Panc1 (cell line): ENCODE results near the gene ALDOA. TPM values are rescaled to one million over a fixed set of nuclear protein-coding genes. Genes with fewer than 3 reads are reported as not detected.
"Not testable (repeated sequence)": the region's sequence is repeated elsewhere in the genome, so short reads cannot be mapped to it uniquely, and the experiment has no call there.

Source experiments
- ATAC-seq: fragments of 200-7000 bp; cut with Tn5 transposase; 2 replicates; pipeline ENCODE4 v1.9.1; 2020; ENCODE audit warnings: mild to moderate bottlenecking, moderate library complexity
- BruUV-seq: library from RNA; stranded (reverse); fragments of 400-500 nt; replicated peaks from 2 replicates; lab custom pipeline; 2021; lab: Mats Ljungman, UMichigan
- CTCF ChIA-PET: fragments of 300-600 bp; sonication (Branson Sonifier 250); formaldehyde crosslinking; loops from one replicate; lab custom pipeline; 2022; ENCODE audit warnings: antibody characterized with exemption; lab: Charles Lee
- POLR2A ChIA-PET: fragments of 300-600 bp; sonication (Branson Sonifier 250); formaldehyde crosslinking; loops from one replicate; lab custom pipeline; 2022; ENCODE audit warnings: antibody characterized with exemption; lab: Charles Lee
- DNase-seq: peaks from one replicate; pipeline ENCODE4 v3.0.0-alpha.2; 2010; ENCODE audit warnings: low read depth, low spot score
- H3K27ac ChIP-seq: 2 replicates; pipeline ENCODE4 v1.5.1; 2011; ENCODE audit warnings: mild to moderate bottlenecking, low read length, inconsistent platforms
- H3K27me3 ChIP-seq: fragments of 200-500 bp; sonication (Bioruptor generic); 2 replicates; pipeline ENCODE4 v1.6.0; 2014; ENCODE audit warnings: low read length, inconsistent platforms; ENCODE audit not compliant: control insufficient read depth, insufficient read depth
- H3K36me3 ChIP-seq: fragments of 200-500 bp; sonication (Bioruptor generic); 2 replicates; pipeline ENCODE4 v1.5.1; 2014; ENCODE audit warnings: inconsistent platforms, mild to moderate bottlenecking, low read length, moderate library complexity; ENCODE audit not compliant: control insufficient read depth, insufficient read depth
- H3K4me1 ChIP-seq: 2 replicates; pipeline ENCODE4 v1.5.1; 2011; ENCODE audit warnings: inconsistent platforms, mild to moderate bottlenecking, low read length, moderate library complexity; ENCODE audit not compliant: control insufficient read depth, insufficient read depth
- H3K4me3 ChIP-seq, 2 experiments: 2 replicates each; pipeline ENCODE4 v1.5.1; 2011 to 2012; ENCODE audit warnings: low read depth in 2 of 2, low read length in 2 of 2, mild to moderate bottlenecking in 2 of 2, inconsistent platforms in 1 of 2, moderate library complexity in 1 of 2
- H3K9me3 ChIP-seq: fragments of 200-500 bp; sonication (Bioruptor generic); 2 replicates; pipeline ENCODE4 v1.5.1; 2014; ENCODE audit warnings: low read depth, mild to moderate bottlenecking, inconsistent platforms, low read length, moderate library complexity; ENCODE audit not compliant: control insufficient read depth, insufficient read depth
- POLR2AphosphoS5 ChIP-seq: IDR thresholded peaks from 2 replicates; pipeline ENCODE4 v1.6.1; 2012; ENCODE audit warnings: mild to moderate bottlenecking, low read depth, low read length, moderate library complexity
- SIN3A ChIP-seq: IDR thresholded peaks from 2 replicates; pipeline ENCODE4 v1.6.1; 2012; ENCODE audit warnings: low read depth, mild to moderate bottlenecking, low read length, moderate library complexity, borderline replicate concordance; ENCODE audit not compliant: insufficient read depth
- TCF7L2 ChIP-seq: IDR thresholded peaks from 2 replicates; pipeline ENCODE4 v1.6.1; 2011; ENCODE audit warnings: mild to moderate bottlenecking, low read depth, low read length, inconsistent platforms
- in situ Hi-C: cut with HindIII; loops from 2 replicates; pipeline ENCODE4 v1.10.0; 2016; ENCODE audit warnings: low sequenced_read_pairs, low pct_unique_long_range_greater_than_20kb
- intact Hi-C: fragments of 100-400 bp; cut with micrococcal nuclease; formaldehyde crosslinking; loops from one replicate; pipeline ENCODE4 v1.10.0; 2022; ENCODE audit not compliant: unreplicated experiment
- total RNA-seq: library from RNA; stranded (reverse); gene quantifications from one replicate; pipeline ENCODE4 v1.2.1, GENCODE V29; 2021; ENCODE audit not compliant: unreplicated experiment
- TF ChIP-seq, protein P1 (sequence below): fragments of 450-650 bp; IDR thresholded peaks from 2 replicates; pipeline ENCODE4 v1.5.1; 2017; ENCODE audit warnings: mild to moderate bottlenecking
- TF ChIP-seq, protein P2 (sequence below), 2 experiments: IDR thresholded peaks; 2 replicates each; pipeline ENCODE4 v1.6.1; 2011 to 2012; ENCODE audit warnings: low read depth in 2 of 2, control low read depth in 1 of 2, low read length in 1 of 2, mild to moderate bottlenecking in 1 of 2, moderate library complexity in 1 of 2; ENCODE audit not compliant: insufficient read depth in 1 of 2

The ALDOA gene
- total RNA-seq, 1 experiment from 2014 or later = 2,516 TPM

DNA sequence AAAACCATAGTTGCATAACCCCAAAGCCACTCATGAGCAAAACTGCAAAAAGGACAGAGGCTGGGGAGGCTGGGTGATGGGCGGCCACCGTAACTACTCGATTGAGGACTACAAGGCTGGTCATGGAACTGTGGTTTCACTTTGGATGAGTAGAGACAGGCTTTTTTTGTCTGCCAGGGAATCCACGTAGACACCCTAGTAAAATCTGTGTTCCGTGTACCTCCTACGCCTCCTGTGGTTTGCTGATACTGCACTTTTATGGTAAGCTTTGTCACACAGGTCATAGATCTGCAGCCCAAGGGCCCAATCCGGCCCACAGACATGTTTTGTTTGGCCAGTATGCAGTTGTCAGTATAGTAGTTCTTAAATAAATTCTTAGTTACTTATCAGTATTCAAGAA, 32.3 kb upstream of the ALDOA start:
- no peaks in the 10 kb centered on the region for H3K36me3 ChIP-seq
- no peak overlapping the region for H3K27ac ChIP-seq
- H3K4me1 ChIP-seq = peaks cover 9% of the 10 kb centered on the region
- H3K27me3 ChIP-seq = no peaks in the 10 kb centered on the region
- in situ Hi-C loops (no loop called here), intact Hi-C loops (no loop called here)
- no peak for ATAC-seq
- TF ChIP-seq POLR2AphosphoS5 = no peak
- TF ChIP-seq, protein P1, sequence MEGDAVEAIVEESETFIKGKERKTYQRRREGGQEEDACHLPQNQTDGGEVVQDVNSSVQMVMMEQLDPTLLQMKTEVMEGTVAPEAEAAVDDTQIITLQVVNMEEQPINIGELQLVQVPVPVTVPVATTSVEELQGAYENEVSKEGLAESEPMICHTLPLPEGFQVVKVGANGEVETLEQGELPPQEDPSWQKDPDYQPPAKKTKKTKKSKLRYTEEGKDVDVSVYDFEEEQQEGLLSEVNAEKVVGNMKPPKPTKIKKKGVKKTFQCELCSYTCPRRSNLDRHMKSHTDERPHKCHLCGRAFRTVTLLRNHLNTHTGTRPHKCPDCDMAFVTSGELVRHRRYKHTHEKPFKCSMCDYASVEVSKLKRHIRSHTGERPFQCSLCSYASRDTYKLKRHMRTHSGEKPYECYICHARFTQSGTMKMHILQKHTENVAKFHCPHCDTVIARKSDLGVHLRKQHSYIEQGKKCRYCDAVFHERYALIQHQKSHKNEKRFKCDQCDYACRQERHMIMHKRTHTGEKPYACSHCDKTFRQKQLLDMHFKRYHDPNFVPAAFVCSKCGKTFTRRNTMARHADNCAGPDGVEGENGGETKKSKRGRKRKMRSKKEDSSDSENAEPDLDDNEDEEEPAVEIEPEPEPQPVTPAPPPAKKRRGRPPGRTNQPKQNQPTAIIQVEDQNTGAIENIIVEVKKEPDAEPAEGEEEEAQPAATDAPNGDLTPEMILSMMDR = no peak
- no peak for TF ChIP-seq TCF7L2
- TF ChIP-seq SIN3A = no peak
- TF ChIP-seq, protein P2, sequence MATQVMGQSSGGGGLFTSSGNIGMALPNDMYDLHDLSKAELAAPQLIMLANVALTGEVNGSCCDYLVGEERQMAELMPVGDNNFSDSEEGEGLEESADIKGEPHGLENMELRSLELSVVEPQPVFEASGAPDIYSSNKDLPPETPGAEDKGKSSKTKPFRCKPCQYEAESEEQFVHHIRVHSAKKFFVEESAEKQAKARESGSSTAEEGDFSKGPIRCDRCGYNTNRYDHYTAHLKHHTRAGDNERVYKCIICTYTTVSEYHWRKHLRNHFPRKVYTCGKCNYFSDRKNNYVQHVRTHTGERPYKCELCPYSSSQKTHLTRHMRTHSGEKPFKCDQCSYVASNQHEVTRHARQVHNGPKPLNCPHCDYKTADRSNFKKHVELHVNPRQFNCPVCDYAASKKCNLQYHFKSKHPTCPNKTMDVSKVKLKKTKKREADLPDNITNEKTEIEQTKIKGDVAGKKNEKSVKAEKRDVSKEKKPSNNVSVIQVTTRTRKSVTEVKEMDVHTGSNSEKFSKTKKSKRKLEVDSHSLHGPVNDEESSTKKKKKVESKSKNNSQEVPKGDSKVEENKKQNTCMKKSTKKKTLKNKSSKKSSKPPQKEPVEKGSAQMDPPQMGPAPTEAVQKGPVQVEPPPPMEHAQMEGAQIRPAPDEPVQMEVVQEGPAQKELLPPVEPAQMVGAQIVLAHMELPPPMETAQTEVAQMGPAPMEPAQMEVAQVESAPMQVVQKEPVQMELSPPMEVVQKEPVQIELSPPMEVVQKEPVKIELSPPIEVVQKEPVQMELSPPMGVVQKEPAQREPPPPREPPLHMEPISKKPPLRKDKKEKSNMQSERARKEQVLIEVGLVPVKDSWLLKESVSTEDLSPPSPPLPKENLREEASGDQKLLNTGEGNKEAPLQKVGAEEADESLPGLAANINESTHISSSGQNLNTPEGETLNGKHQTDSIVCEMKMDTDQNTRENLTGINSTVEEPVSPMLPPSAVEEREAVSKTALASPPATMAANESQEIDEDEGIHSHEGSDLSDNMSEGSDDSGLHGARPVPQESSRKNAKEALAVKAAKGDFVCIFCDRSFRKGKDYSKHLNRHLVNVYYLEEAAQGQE (IDR thresholded peaks at IDR 0.05; ENCODE audit: insufficient read depth in 1 of 2, low read depth in 2 of 2, low read length in 1 of 2) = no peak
- BruUV-seq = no TSS peak
- DNase-seq = no peak
- no peaks in the 10 kb centered on the region for H3K9me3 ChIP-seq
- H3K4me3 ChIP-seq = no peak overlapping the region
- ChIA-PET CTCF (no interaction called here), POLR2A (interaction anchor here (0.6 kb wide), 1 partner anchor 89 kb away, joined by 3 read pairs; no protein-coding TSS in a partner anchor)

DNA sequence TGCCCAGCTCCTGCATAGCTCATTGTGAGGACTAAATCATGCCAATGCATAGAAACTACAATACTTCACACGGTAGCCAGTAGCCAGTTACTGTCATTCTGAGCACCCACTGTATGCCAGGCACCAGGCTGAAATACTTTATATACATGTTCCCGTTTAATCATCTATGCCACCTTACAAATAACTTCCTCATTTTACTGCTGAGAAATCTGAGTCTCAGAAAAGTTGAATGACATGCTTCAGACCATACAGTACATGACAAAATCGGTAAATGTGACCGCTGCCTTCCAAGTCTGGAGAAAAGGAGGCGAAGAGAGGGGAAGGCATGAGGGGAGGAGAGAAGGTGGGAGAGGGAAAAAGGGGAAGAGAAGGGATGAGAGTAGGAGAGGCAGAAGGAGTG, 25.3 kb upstream of the ALDOA start:
- intact Hi-C loops (no loop called here), in situ Hi-C loops (no loop called here)
- no peak for TF ChIP-seq SIN3A
- TF ChIP-seq POLR2AphosphoS5 = no peak
- TF ChIP-seq, protein P1 = no peak
- TF ChIP-seq, protein P2 (IDR thresholded peaks at IDR 0.05; ENCODE audit: insufficient read depth in 1 of 2, low read depth in 2 of 2, low read length in 1 of 2) = no peak
- TF ChIP-seq TCF7L2 = no peak
- Histone ChIP-seq H3K36me3 (no peaks in the 10 kb centered on the region), H3K4me3 (no peak overlapping the region), H3K27me3 (no peaks in the 10 kb centered on the region), H3K9me3 (no peaks in the 10 kb centered on the region), H3K4me1 (no peaks in the 10 kb centered on the region), H3K27ac (no peak overlapping the region)
- no TSS peak for BruUV-seq
- ChIA-PET CTCF (interaction anchor here (0.6 kb wide), 1 partner anchor 213 kb away, joined by 7 read pairs; no protein-coding TSS in a partner anchor), POLR2A (no interaction called here)
- ATAC-seq (no peak), DNase-seq (no peak)

DNA sequence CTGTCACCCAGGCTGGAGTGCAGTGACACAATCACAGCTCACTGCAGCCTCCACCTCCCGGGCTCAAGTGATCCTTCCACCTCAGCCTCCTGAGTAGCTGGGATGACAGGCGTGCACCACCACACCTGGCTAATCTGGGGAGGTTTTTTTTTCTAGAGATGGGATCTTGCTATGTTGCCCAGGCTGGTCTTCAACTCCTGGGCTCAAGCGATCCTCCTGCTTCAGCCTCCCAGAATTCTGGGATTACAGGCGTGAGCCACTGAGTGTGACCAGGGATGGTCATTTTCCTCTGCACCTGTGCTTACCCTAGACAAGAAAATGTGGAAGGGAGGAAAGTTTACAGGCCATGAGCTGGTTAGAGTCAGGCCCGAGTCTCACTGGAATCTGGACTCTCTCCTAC, 24.9 kb upstream of the ALDOA start:
- intact Hi-C loops, H3K27me3 ChIP-seq, POLR2A ChIA-PET, DNase-seq, H3K4me1 ChIP-seq, H3K36me3 ChIP-seq, ATAC-seq, H3K4me3 ChIP-seq, H3K9me3 ChIP-seq, H3K27ac ChIP-seq, in situ Hi-C loops, BruUV-seq: not testable (repeated sequence)
- CTCF ChIA-PET = interaction anchor here (0.6 to 0.8 kb wide), 2 partner anchors 8 to 132 kb away, joined by 3 to 10 read pairs; no protein-coding TSS in a partner anchor
